Measurements from ENCODE around the gene SH3TC1. TPM values are rescaled to one million over a fixed set of nuclear protein-coding genes. Genes with fewer than 3 reads are reported as not detected.

SH3TC1 gene
- total RNA-seq, 1 experiment from 2014 or later, result 7.4 TPM

GRCh38 chr4:8285976-8286718 is 87.1 kb downstream of the SH3TC1 start:
- Histone ChIP-seq H3K9me3 (no peaks in the 10 kb centered on the region), H3K27me3 (no peaks in the 10 kb centered on the region), H3K4me3 (no peak overlapping the region), H3K36me3 (no peaks in the 10 kb centered on the region)
- no peak for DNase-seq

DNA sequence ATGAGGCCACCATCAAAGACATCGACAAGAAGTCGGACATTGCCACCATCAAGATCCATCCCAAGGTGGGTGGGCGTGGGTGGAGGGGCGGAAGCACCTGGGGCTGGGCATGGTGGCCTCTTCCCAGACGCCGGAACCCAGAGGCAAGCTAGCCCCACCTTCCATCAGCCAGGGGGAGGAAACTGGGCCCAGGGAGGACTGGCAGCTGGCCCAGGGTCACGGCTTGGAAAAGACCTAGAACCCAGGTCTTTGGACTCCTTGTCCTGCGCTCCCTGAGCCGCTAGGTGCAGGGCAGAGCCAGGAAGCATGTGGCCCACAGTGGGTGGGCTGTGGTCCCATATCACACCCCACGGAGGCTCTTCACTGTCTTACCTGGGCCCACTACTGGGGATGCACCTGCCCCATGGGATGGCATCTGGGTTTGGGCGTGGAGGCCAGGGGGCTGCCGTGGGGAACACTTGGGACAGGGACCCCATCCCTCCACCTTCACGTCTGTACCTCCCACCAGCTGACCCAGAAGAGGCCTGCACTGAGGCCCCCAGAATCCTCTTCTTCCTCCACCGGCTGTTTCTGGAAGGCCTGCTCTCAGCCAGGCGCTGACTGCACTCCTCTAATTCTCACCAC is 87.7 kb downstream of the SH3TC1 start:
- no peak overlapping the region for H3K4me3 ChIP-seq
- H3K9me3 ChIP-seq, result no peaks in the 10 kb centered on the region
- H3K27me3 ChIP-seq, result no peaks in the 10 kb centered on the region
- H3K36me3 ChIP-seq, result no peaks in the 10 kb centered on the region
- DNase-seq, result no peak

GRCh38 chr4:8287343-8288280 is 88.5 kb downstream of the SH3TC1 start:
- no peaks in the 10 kb centered on the region for H3K27me3 ChIP-seq
- H3K36me3 ChIP-seq, result no peaks in the 10 kb centered on the region
- H3K9me3 ChIP-seq, result no peaks in the 10 kb centered on the region
- no peak overlapping the region for H3K4me3 ChIP-seq
- DNase-seq, result no peak

- Histone ChIP-seq H3K4me3 (no peak overlapping the region), H3K9me3 (no peaks in the 10 kb centered on the region), H3K27me3 (no peaks in the 10 kb centered on the region), H3K36me3 (no peaks in the 10 kb centered on the region)
- no peak for DNase-seq
These were observed 90.2 kb downstream of the SH3TC1 start for GRCh38 chr4:8289151-8289750.

DNA sequence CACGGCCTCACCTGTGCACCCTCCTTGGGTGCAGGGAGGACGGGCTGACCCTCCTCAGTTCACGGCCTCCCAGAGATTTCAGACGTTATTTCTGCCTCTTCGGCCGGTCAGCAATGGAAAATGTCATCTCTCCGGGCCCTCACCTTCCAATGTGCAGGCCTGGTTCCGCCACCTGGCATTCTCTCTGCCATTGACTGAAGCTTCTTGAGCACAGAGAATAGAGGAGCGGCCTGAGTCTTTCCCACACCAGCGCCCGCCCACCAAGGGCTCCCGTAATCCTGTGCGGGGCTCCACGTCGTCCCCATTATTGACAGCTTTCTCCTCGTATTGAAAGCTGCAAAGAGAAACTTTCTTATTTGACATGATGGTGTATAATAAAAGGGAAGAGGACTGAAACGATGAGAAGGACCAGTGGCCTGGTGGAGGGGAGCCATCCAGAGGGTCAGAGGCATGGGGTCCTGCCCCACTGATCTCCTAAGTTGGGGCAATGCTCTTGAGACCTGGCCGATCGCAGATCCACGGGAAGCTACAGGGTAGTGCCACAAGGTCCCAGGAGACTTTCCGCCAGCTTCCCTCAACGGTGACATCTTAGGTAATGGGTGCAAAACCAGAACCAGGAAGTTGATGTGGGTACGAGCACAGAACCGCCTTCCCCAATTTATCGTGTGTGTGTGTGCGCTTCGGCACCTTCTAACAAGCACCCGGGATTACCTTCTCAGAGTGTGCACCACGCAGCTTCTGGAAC is 91.0 kb downstream of the SH3TC1 start:
- H3K36me3 ChIP-seq, result no peaks in the 10 kb centered on the region
- H3K27me3 ChIP-seq, result no peaks in the 10 kb centered on the region
- no peak overlapping the region for H3K4me3 ChIP-seq
- DNase-seq, result no peak
- H3K9me3 ChIP-seq, result no peaks in the 10 kb centered on the region

GRCh38 chr4:8290701-8290970 is 91.5 kb downstream of the SH3TC1 start:
- Histone ChIP-seq H3K27me3 (no peaks in the 10 kb centered on the region), H3K36me3 (no peaks in the 10 kb centered on the region), H3K4me3 (no peak overlapping the region), H3K9me3 (no peaks in the 10 kb centered on the region)
- DNase-seq, result no peak

Other genes starting within 250 kb of the SH3TC1 start
- gene ABLIM2, start 40.5 kb upstream of the SH3TC1 start, total RNA-seq (2014; rRNA removed; shearing (Covaris generic); ENCODE audit: low replicate concordance), result 1.1 and 1.2 TPM in 2 replicates
- gene HTRA3, start 70.5 kb downstream of the SH3TC1 start, total RNA-seq (2014; rRNA removed; shearing (Covaris generic); ENCODE audit: low replicate concordance), result 0.15 and 1.3 TPM in 2 replicates
- gene ACOX3, start 241.4 kb downstream of the SH3TC1 start, total RNA-seq (2014; rRNA removed; shearing (Covaris generic); ENCODE audit: low replicate concordance), result 20.3 and 33.2 TPM in 2 replicates
- gene TRMT44, start 241.5 kb downstream of the SH3TC1 start, total RNA-seq (2014; rRNA removed; shearing (Covaris generic); ENCODE audit: low replicate concordance), result 3.2 and 13.4 TPM in 2 replicates

Data from MG63 (cell line).